DND-41 (cell line): ENCODE measurements around the gene RNF13.
"Not testable (repeated sequence)": the region's sequence is repeated elsewhere in the genome, so short reads cannot be mapped to it uniquely, and the experiment has no call there.

Experiments used
- ATAC-seq: fragments of 200-7000 bp; cut with Tn5 transposase; 3 replicates; pipeline ENCODE4 v1.9.1; 2021; ENCODE audit warnings: low read depth; ENCODE audit not compliant: insufficient read depth
- DNase-seq: peaks from one replicate; pipeline ENCODE4 v3.0.0-alpha.2; 2020
- H2AFZ ChIP-seq: 2 replicates; pipeline ENCODE4 v1.6.0; 2012; ENCODE audit warnings: low read depth, low read length
- H3K27ac ChIP-seq: 2 replicates; pipeline ENCODE4 v1.5.1; 2012; ENCODE audit warnings: low read length, inconsistent platforms
- H3K27me3 ChIP-seq: fragments of 200-600 bp; sonication (generic); 2 replicates; pipeline ENCODE4 v1.6.0; 2012; ENCODE audit warnings: low read length, mild to moderate bottlenecking, inconsistent platforms; ENCODE audit not compliant: insufficient read depth, poor library complexity
- H3K36me3 ChIP-seq: 2 replicates; pipeline ENCODE4 v1.5.1; 2012; ENCODE audit warnings: low read length, inconsistent platforms; ENCODE audit not compliant: insufficient read depth
- H3K4me1 ChIP-seq: 2 replicates; pipeline ENCODE4 v1.5.1; 2012; ENCODE audit warnings: mild to moderate bottlenecking, low read length; ENCODE audit not compliant: insufficient read depth
- H3K4me2 ChIP-seq: 2 replicates; pipeline ENCODE4 v1.6.0; 2012; ENCODE audit warnings: mild to moderate bottlenecking, moderate library complexity, low read length, inconsistent platforms; ENCODE audit not compliant: insufficient read depth
- H3K4me3 ChIP-seq, 2 experiments: fragments of 200-600 bp in 1 of 2; shearing (Covaris generic) in 1 of 2; 2 replicates each; pipeline ENCODE4 v1.5.1; 2012 to 2016; ENCODE audit warnings: inconsistent platforms in 2 of 2, low read length in 2 of 2, mild to moderate bottlenecking in 2 of 2, low read depth in 1 of 2, moderate library complexity in 1 of 2
- H3K79me2 ChIP-seq: 2 replicates; pipeline ENCODE4 v1.6.0; 2012; ENCODE audit warnings: low read length, inconsistent platforms; ENCODE audit not compliant: insufficient read depth
- H3K9ac ChIP-seq: 2 replicates; pipeline ENCODE4 v1.6.0; 2012; ENCODE audit warnings: low read depth, mild to moderate bottlenecking, inconsistent platforms, low read length, moderate library complexity
- H3K9me3 ChIP-seq: 2 replicates; pipeline ENCODE4 v1.5.1; 2012; ENCODE audit warnings: low read length, moderate library complexity, mild to moderate bottlenecking, inconsistent platforms; ENCODE audit not compliant: insufficient read depth, severe bottlenecking
- H4K20me1 ChIP-seq: 2 replicates; pipeline ENCODE4 v1.6.0; 2012; ENCODE audit warnings: low read length; ENCODE audit not compliant: insufficient read depth
- CTCF ChIP-seq: IDR thresholded peaks from 2 replicates; pipeline ENCODE4 v1.5.1; 2012; ENCODE audit warnings: borderline replicate concordance, low read length, moderate library complexity, mild to moderate bottlenecking; ENCODE audit not compliant: poor library complexity, severe bottlenecking; ENCODE audit errors: extremely low read depth
- EZH2 ChIP-seq: IDR thresholded peaks from 3 replicates; pipeline ENCODE4 v1.6.1; 2012; ENCODE audit warnings: borderline replicate concordance, low read depth, mild to moderate bottlenecking, moderate library complexity, low read length, inconsistent platforms; ENCODE audit not compliant: severe bottlenecking

The RNF13 gene

GRCh38 chr3:149839469-149839868 lies 26.5 kb downstream of the RNF13 start:
- not testable (repeated sequence) for H3K27me3 ChIP-seq, H4K20me1 ChIP-seq, H2AFZ ChIP-seq, ATAC-seq, DNase-seq, H3K4me2 ChIP-seq, H3K27ac ChIP-seq, H3K4me3 ChIP-seq, H3K9ac ChIP-seq, H3K4me1 ChIP-seq
- peaks cover 38% of the 10 kb centered on the region for H3K9me3 ChIP-seq
- peaks cover 77% of the 10 kb centered on the region for H3K79me2 ChIP-seq
- peaks cover 13% of the 10 kb centered on the region; the same call in 1 of the 2 replicates for H3K36me3 ChIP-seq

- Histone ChIP-seq H4K20me1 (peaks cover 6% of the 10 kb centered on the region; the same call in 1 of the 2 replicates), H3K4me3 (no peak overlapping the region), H3K4me1 (no peaks in the 10 kb centered on the region), H3K36me3 (peaks cover 13% of the 10 kb centered on the region; the same call in 1 of the 2 replicates), H2AFZ (no peak overlapping the region), H3K9ac (no peak overlapping the region), H3K9me3 (peaks cover 34% of the 10 kb centered on the region), H3K27ac (no peak overlapping the region), H3K79me2 (peaks cover 77% of the 10 kb centered on the region), H3K27me3 (no peaks in the 10 kb centered on the region), H3K4me2 (no peak overlapping the region)
- ATAC-seq = no peak
- DNase-seq = no peak
- TF ChIP-seq EZH2 (no peak), CTCF (no peak)
Measured at GRCh38 chr3:149839896-149840295, 26.9 kb downstream of the RNF13 start.

- H3K36me3 ChIP-seq = peaks cover 18% of the 10 kb centered on the region; the same call in 1 of the 2 replicates
- H2AFZ ChIP-seq = no peak overlapping the region
- DNase-seq (no peak), ATAC-seq (no peak)
- no peak overlapping the region for H3K4me2 ChIP-seq
- no peaks in the 10 kb centered on the region for H3K4me1 ChIP-seq
- no peak overlapping the region for H3K27ac ChIP-seq
- no peaks in the 10 kb centered on the region for H3K27me3 ChIP-seq
- peaks cover 6% of the 10 kb centered on the region; the same call in 1 of the 2 replicates for H4K20me1 ChIP-seq
- H3K9ac ChIP-seq = no peak overlapping the region
- peaks cover 66% of the 10 kb centered on the region for H3K79me2 ChIP-seq
- TF ChIP-seq CTCF (no peak), EZH2 (no peak)
- H3K9me3 ChIP-seq = peaks cover under 1% of the 10 kb centered on the region
- H3K4me3 ChIP-seq = no peak overlapping the region
Measured at GRCh38 chr3:149843502-149843901, 30.5 kb downstream of the RNF13 start.

GRCh38 chr3:149844091-149844490 lies 31.1 kb downstream of the RNF13 start:
- peaks cover 71% of the 10 kb centered on the region for H3K79me2 ChIP-seq
- H3K4me2 ChIP-seq = no peak overlapping the region
- no peaks in the 10 kb centered on the region for H3K4me1 ChIP-seq

More at GRCh38 chr3:149844091-149844490, 31.1 kb downstream of the RNF13 start:
- Histone ChIP-seq H3K36me3 (peaks cover 22% of the 10 kb centered on the region; the same call in 1 of the 2 replicates), H3K9ac (no peak overlapping the region), H3K9me3 (no peaks in the 10 kb centered on the region), H4K20me1 (peaks cover 9% of the 10 kb centered on the region; the same call in 1 of the 2 replicates), H3K27ac (no peak overlapping the region), H3K27me3 (no peaks in the 10 kb centered on the region), H2AFZ (no peak overlapping the region), H3K4me3 (no peak overlapping the region)
- TF ChIP-seq CTCF = no peak
- no peak for TF ChIP-seq EZH2
- ATAC-seq (no peak), DNase-seq (no peak)
